Brain microvascular endothelial cell (primary cell): Measurements from ENCODE around the gene PNLDC1.
"Not testable (repeated sequence)": the region's sequence is repeated elsewhere in the genome, so short reads cannot be mapped to it uniquely, and the experiment has no call there.

Source experiments
- DNase-seq: peaks from one replicate; pipeline ENCODE4 v3.0.0-alpha.2; 2020
- H3K27ac ChIP-seq: fragments of 250-450 bp; sonication (Bioruptor Pico); 2 replicates; pipeline ENCODE4 v1.5.1; 2020; ENCODE audit warnings: mild to moderate bottlenecking, moderate library complexity
- H3K27me3 ChIP-seq: fragments of 250-450 bp; sonication (Bioruptor Pico); replicated peaks from 2 replicates; pipeline ENCODE4 v1.5.1; 2020; ENCODE audit warnings: mild to moderate bottlenecking
- H3K36me3 ChIP-seq: fragments of 250-450 bp; sonication (Bioruptor Pico); replicated peaks from 2 replicates; pipeline ENCODE4 v1.5.1; 2020; ENCODE audit warnings: mild to moderate bottlenecking
- H3K4me3 ChIP-seq: 2 replicates; pipeline ENCODE4 v1.5.1; 2011; ENCODE audit warnings: low read depth, mild to moderate bottlenecking, control low read depth, low read length, moderate library complexity
- CTCF ChIP-seq: IDR thresholded peaks from 2 replicates; pipeline ENCODE4 v1.5.1; 2011; ENCODE audit warnings: low read depth, mild to moderate bottlenecking, moderate library complexity, low read length, control low read depth, inconsistent platforms; ENCODE audit errors: missing control alignments
- in situ Hi-C: cut with HindIII; loops from 2 replicates; pipeline ENCODE4 v1.10.0; 2017; ENCODE audit warnings: low sequenced_read_pairs, low pct_ligation_motif_present

The PNLDC1 gene

GRCh38 chr6:159809149-159809548 is 9.1 kb downstream of the PNLDC1 start:
- DNase-seq, result no peak
- no peaks in the 10 kb centered on the region for H3K36me3 ChIP-seq
- H3K27ac ChIP-seq, result no peak overlapping the region
- no peak overlapping the region for H3K4me3 ChIP-seq
- no peak for TF ChIP-seq CTCF
- H3K27me3 ChIP-seq, result no peaks in the 10 kb centered on the region
- in situ Hi-C loops, result no loop called here

GRCh38 chr6:159813781-159814180 is 13.7 kb downstream of the PNLDC1 start:
- Histone ChIP-seq H3K36me3 (no peaks in the 10 kb centered on the region), H3K27ac (no peak overlapping the region), H3K27me3 (no peaks in the 10 kb centered on the region), H3K4me3 (no peak overlapping the region)
- in situ Hi-C loops, result no loop called here
- TF ChIP-seq CTCF, result no peak
- DNase-seq, result no peak

GRCh38 chr6:159815410-159815809 is 15.3 kb downstream of the PNLDC1 start:
- in situ Hi-C loops, result no loop called here
- Histone ChIP-seq H3K4me3 (no peak overlapping the region), H3K27me3 (no peaks in the 10 kb centered on the region), H3K27ac (no peak overlapping the region), H3K36me3 (no peaks in the 10 kb centered on the region)
- no peak for TF ChIP-seq CTCF
- DNase-seq, result no peak

GRCh38 chr6:159816775-159817174 is 16.7 kb downstream of the PNLDC1 start:
- H3K4me3 ChIP-seq, H3K27me3 ChIP-seq, H3K36me3 ChIP-seq, DNase-seq, H3K27ac ChIP-seq, in situ Hi-C loops: not testable (repeated sequence)

GRCh38 chr6:159817951-159818739 is 18.1 kb downstream of the PNLDC1 start:
- Histone ChIP-seq H3K36me3 (no peaks in the 10 kb centered on the region), H3K4me3 (no peak overlapping the region), H3K27me3 (no peaks in the 10 kb centered on the region), H3K27ac (no peak overlapping the region)
- in situ Hi-C loops, result no loop called here
- no peak for TF ChIP-seq CTCF
- DNase-seq, result no peak

- Histone ChIP-seq H3K4me3 (no peak overlapping the region), H3K36me3 (no peaks in the 10 kb centered on the region), H3K27ac (no peak overlapping the region), H3K27me3 (no peaks in the 10 kb centered on the region)
- no peak for TF ChIP-seq CTCF
- no peak for DNase-seq
- in situ Hi-C loops, result no loop called here
These were observed 19.0 kb downstream of the PNLDC1 start for GRCh38 chr6:159819098-159819497.
